HepG2 (cell line): Measurements from ENCODE around the gene RNU6-1. TPM values are rescaled to one million over a fixed set of nuclear protein-coding genes. Genes with fewer than 3 reads are reported as not detected.

Experiments
- ADNP ChIP-seq: sonication (generic); formaldehyde crosslinking; IDR thresholded peaks from 2 replicates; pipeline ENCODE4 v1.4.0; 2020; ENCODE audit warnings: missing genetic modification reagents
- ATRX ChIP-seq: sonication (generic); formaldehyde crosslinking; IDR thresholded peaks from 2 replicates; pipeline ENCODE4 v1.4.0; 2020; ENCODE audit warnings: missing genetic modification reagents, borderline replicate concordance
- FOXK1 ChIP-seq: sonication (generic); formaldehyde crosslinking; IDR thresholded peaks from 2 replicates; pipeline ENCODE4 v1.4.0; 2020; ENCODE audit warnings: low read depth, missing genetic modification reagents, borderline replicate concordance
- FOXP1 ChIP-seq, 2 experiments: fragments of 450-650 bp in 1 of 2; IDR thresholded peaks; 2 replicates each; pipeline ENCODE4 v1.6.1; 2017 to 2018; ENCODE audit warnings: antibody characterized with exemption in 1 of 2
- HES4 ChIP-seq: sonication (generic); formaldehyde crosslinking; IDR thresholded peaks from 2 replicates; pipeline ENCODE4 v1.9.0; 2021; ENCODE audit warnings: mild to moderate bottlenecking, missing genetic modification reagents, borderline replicate concordance
- HIC2 ChIP-seq: sonication (generic); formaldehyde crosslinking; IDR thresholded peaks from 2 replicates; pipeline ENCODE4 v1.9.0; 2022; ENCODE audit warnings: low read depth, missing genetic modification reagents
- JUND ChIP-seq: sonication (generic); formaldehyde crosslinking; IDR thresholded peaks from 2 replicates; pipeline ENCODE4 v1.8.0; 2022; ENCODE audit warnings: mild to moderate bottlenecking, missing genetic modification reagents
- MAX ChIP-seq: IDR thresholded peaks from 2 replicates; pipeline ENCODE4 v1.6.1; 2012; ENCODE audit warnings: inconsistent platforms
- PCBP1 ChIP-seq: fragments of 200-400 bp; formaldehyde crosslinking; IDR thresholded peaks from 2 replicates; pipeline ENCODE4 v1.6.1; 2017; ENCODE audit warnings: mild to moderate bottlenecking, low read depth, low read length, borderline replicate concordance
- RFX3 ChIP-seq: IDR thresholded peaks from 2 replicates; pipeline ENCODE4 v1.6.1; 2016; ENCODE audit warnings: missing biosample characterization, missing genetic modification reagents
- TOE1 ChIP-seq: sonication (generic); formaldehyde crosslinking; IDR thresholded peaks from 2 replicates; pipeline ENCODE4 v1.4.0; 2020; ENCODE audit warnings: mild to moderate bottlenecking, missing genetic modification reagents
- TSC22D2 ChIP-seq: sonication (generic); formaldehyde crosslinking; IDR thresholded peaks from 2 replicates; pipeline ENCODE4 v1.5.1; 2020; ENCODE audit warnings: missing genetic modification reagents, mild to moderate bottlenecking, borderline replicate concordance
- XRCC5 ChIP-seq: fragments of 200-400 bp; formaldehyde crosslinking; optimal IDR thresholded peaks from 2 replicates; pipeline ENCODE3; 2017; ENCODE audit warnings: mild to moderate bottlenecking, low read length
- ZBTB49 ChIP-seq: sonication (generic); formaldehyde crosslinking; IDR thresholded peaks from 2 replicates; pipeline ENCODE4 v1.4.0; 2020; ENCODE audit warnings: missing genetic modification reagents, borderline replicate concordance
- ZNF121 ChIP-seq: sonication (generic); formaldehyde crosslinking; IDR thresholded peaks from 2 replicates; pipeline ENCODE4 v1.5.0; 2020; ENCODE audit warnings: mild to moderate bottlenecking, missing genetic modification reagents
- ZNF331 ChIP-seq: sonication (generic); formaldehyde crosslinking; IDR thresholded peaks from 2 replicates; pipeline ENCODE4 v1.4.0; 2020; ENCODE audit warnings: missing genetic modification reagents
- ZNF687 ChIP-seq: sonication (generic); formaldehyde crosslinking; IDR thresholded peaks from 2 replicates; pipeline ENCODE4 v1.5.1; 2020; ENCODE audit warnings: mild to moderate bottlenecking, missing genetic modification reagents, moderate library complexity
- ZNF800 ChIP-seq: sonication (generic); formaldehyde crosslinking; IDR thresholded peaks from 2 replicates; pipeline ENCODE4 v1.4.0; 2020; ENCODE audit warnings: missing genetic modification reagents
- polyA plus RNA-seq, 8 experiments: library from polyadenylated mRNA; depleted of rRNA in 3 of 8; stranded (reverse) in 7 of 8; unstranded in 1 of 8; fragments of >200 nt; fragmentation: Illumina TruSeq in 4 of 8; extraction: Trizol in 4 of 8; gene quantifications; 2 replicates each; pipeline versions ENCODE4 v1.2.1 to v1.2.3, GENCODE V29; 2011 to 2016; ENCODE audit warnings: low read depth in 4 of 8, missing spikeins in 1 of 8, mixed read lengths in 1 of 8; ENCODE audit not compliant: insufficient read depth in 1 of 8
- total RNA-seq, 5 experiments: library from RNA; depleted of rRNA; stranded (reverse); fragments of >200 nt; fragmentation: Illumina TruSeq; extraction: Trizol; gene quantifications; 2 replicates each; pipeline ENCODE4 v1.2.3, GENCODE V29; 2016; ENCODE audit warnings: low read depth in 1 of 5

RNU6-1 gene
- total and polyA plus RNA-seq, 2 of the 13 experiments (the other 11 are each of a cell fraction or from before 2014, with no cell fraction given): under 0.01 TPM; not detected in 1

GRCh38 chr15:67820992-67821783 lies 18.7 kb downstream of the RNU6-1 start (continued):
- TF ChIP-seq HIC2 (CRISPR knock-in tag) (no peak), FOXK1 (CRISPR knock-in tag) (peak; percentile 28; the same call in 1 of the 2 replicates), ZNF800 (CRISPR knock-in tag) (peak; percentile 93), ATRX (CRISPR knock-in tag) (no peak), FOXP1 (IDR thresholded peaks at IDR 0.05) (no peak), FOXP1 (CRISPR knock-in tag; IDR thresholded peaks at IDR 0.05) (no peak), MAX (no peak), PCBP1 (no peak), ZBTB49 (CRISPR knock-in tag) (peak; percentile 24; the same call in 1 of the 2 replicates), RFX3 (no peak), XRCC5 (peak; percentile 38), ADNP (CRISPR knock-in tag) (no peak), ZNF121 (CRISPR knock-in tag) (peak; percentile 75), HES4 (CRISPR knock-in tag) (0 out of 2 replicates have a peak, but pooled peaks have one; percentile 49), TSC22D2 (CRISPR knock-in tag) (peak; percentile 73; the same call in 1 of the 2 replicates), ZNF331 (CRISPR knock-in tag) (peak; percentile 59; the same call in 1 of the 2 replicates), JUND (CRISPR knock-in tag) (no peak), ZNF687 (peak; percentile 21; the same call in 1 of the 2 replicates), TOE1 (CRISPR knock-in tag) (no peak)
